Psoas muscle (tissue), 8 donors: ENCODE results near the gene NUP50. TPM values are rescaled to one million over a fixed set of nuclear protein-coding genes. Genes with fewer than 3 reads are reported as not detected.

Source experiments
- ATAC-seq, 4 donors: fragments of 200-7000 bp; cut with Tn5 transposase; one replicate each; pipeline ENCODE4 v1.9.1; 2020; ENCODE audit warnings: moderate library complexity in 3 of 4, mild to moderate bottlenecking in 2 of 4
- DNase-seq, 2 donors: peaks; one replicate each; pipeline ENCODE4 v3.0.0-alpha.2; 2020
- H3K27ac ChIP-seq: fragments of 200-600 bp; one replicate; pipeline ENCODE4 v1.8.0; 2022
- H3K27me3 ChIP-seq, 3 donors: fragments of 200-600 bp in 1 of 3; one replicate each; pipeline versions ENCODE4 v1.6.1 to v1.8.0; 2013 to 2022; ENCODE audit warnings: low read length in 2 of 3, mild to moderate bottlenecking in 2 of 3, moderate library complexity in 1 of 3; ENCODE audit not compliant: insufficient read depth in 3 of 3
- H3K36me3 ChIP-seq, 2 donors: fragments of 200-600 bp in 1 of 2; one replicate each; pipeline versions ENCODE4 v1.6.1 to v1.8.0; 2013 to 2022; ENCODE audit warnings: low read depth in 1 of 2, mild to moderate bottlenecking in 1 of 2, moderate library complexity in 1 of 2; ENCODE audit not compliant: insufficient read depth in 1 of 2
- H3K4me1 ChIP-seq: fragments of 200-600 bp; one replicate; pipeline ENCODE4 v1.8.0; 2022
- H3K4me3 ChIP-seq: fragments of 200-600 bp; one replicate; pipeline ENCODE4 v1.8.0; 2022; ENCODE audit warnings: mild to moderate bottlenecking
- H3K9me3 ChIP-seq: fragments of 200-600 bp; one replicate; pipeline ENCODE4 v1.8.0; 2022
- WGBS, 3 donors: extraction: QIAGEN DNeasy Blood & Tissue Kit; methylation state at CpG; one replicate each; pipeline versions ENCODE4 v1.1.6 to v1.1.7; 2013; 5-methylcytosine and 5-hydroxymethylcytosine counted together
- intact Hi-C, 2 donors: fragments of 100-400 bp; cut with DNase I; formaldehyde crosslinking; loops; one replicate each; pipeline versions ENCODE4 v1.11.0 to v1.14.2; 2022
- polyA plus RNA-seq, 3 donors: library from polyadenylated mRNA; stranded (reverse); fragments of 200-250 nt; gene quantifications; one replicate each; pipeline ENCODE4 v1.2.3, GENCODE V29; 2013
- total RNA-seq, 4 donors: library from RNA; stranded (reverse); fragmentation: NEBNext Ultra II Directional in 2 of 4; extraction: Animal tissue kit (Norgen Biotek cat#: 25700) in 2 of 4; gene quantifications; one replicate each; pipeline versions ENCODE4 v1.2.1 to v1.2.4, GENCODE V29; 2021 to 2023
- TF ChIP-seq, protein P1 (sequence below): fragments of 200-600 bp; IDR thresholded peaks from one replicate; pipeline ENCODE4 v1.8.0; 2022; ENCODE audit warnings: antibody characterized with exemption
- donor health status: healthy with polysubstance abuse.
- donor health status: DM: no; HTN: no; CAD: no; lungs with moderate emphysema.
- donor health status: Bipolar disorder and iron deficiency.
- donor health status: healthy.
- donor health status: DM: yes; HTN: yes; CAD: no.
- donor health status: DM: no; HTN: no; CAD: no.
- donor health status: DM: no; HTN: no; CAD: no.
- donor health status: DM: yes; HTN: yes; CAD: no.

Gene NUP50
- total and polyA plus RNA-seq, 7 donors = 6.1 to 26.6 (median 20.3) TPM

DNA sequence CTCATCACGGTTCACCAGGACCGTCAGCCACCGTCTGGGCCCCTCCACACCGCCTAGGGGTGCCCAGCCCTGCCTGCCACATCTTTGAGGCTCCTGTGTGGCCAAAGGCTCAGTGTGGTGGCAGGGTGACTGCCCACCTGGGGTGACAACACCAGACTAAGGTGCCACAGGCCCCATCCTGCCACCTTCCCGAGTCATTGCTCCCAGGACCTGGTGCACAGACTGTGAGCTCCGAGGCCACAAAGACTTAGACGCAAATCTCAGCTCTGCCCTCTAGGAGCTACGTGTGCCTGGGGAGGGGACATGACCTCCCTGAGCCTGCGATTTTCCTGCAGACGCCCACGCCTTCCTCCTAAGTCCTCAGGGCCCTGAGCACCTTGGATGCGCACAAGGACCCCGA lies 40.5 kb downstream of the NUP50 start:
- Histone ChIP-seq H3K27ac (no peak overlapping the region), H3K36me3 (peaks cover 0 to 59% of the 10 kb centered on the region in 2 donors), H3K9me3 (no peaks in the 10 kb centered on the region), H3K4me3 (no peak overlapping the region), H3K27me3 (no peaks in the 10 kb centered on the region), H3K4me1 (no peaks in the 10 kb centered on the region)
- DNase-seq = peak in 1 of 2 donors; percentile 26
- TF ChIP-seq, protein P1, sequence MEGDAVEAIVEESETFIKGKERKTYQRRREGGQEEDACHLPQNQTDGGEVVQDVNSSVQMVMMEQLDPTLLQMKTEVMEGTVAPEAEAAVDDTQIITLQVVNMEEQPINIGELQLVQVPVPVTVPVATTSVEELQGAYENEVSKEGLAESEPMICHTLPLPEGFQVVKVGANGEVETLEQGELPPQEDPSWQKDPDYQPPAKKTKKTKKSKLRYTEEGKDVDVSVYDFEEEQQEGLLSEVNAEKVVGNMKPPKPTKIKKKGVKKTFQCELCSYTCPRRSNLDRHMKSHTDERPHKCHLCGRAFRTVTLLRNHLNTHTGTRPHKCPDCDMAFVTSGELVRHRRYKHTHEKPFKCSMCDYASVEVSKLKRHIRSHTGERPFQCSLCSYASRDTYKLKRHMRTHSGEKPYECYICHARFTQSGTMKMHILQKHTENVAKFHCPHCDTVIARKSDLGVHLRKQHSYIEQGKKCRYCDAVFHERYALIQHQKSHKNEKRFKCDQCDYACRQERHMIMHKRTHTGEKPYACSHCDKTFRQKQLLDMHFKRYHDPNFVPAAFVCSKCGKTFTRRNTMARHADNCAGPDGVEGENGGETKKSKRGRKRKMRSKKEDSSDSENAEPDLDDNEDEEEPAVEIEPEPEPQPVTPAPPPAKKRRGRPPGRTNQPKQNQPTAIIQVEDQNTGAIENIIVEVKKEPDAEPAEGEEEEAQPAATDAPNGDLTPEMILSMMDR = no peak
- intact Hi-C loops = no loop called here
- 81 to 83% (median 82%) methylated on average over 13 of the region's 13 CpGs for WGBS, 3 donors
- no peak for ATAC-seq

DNA sequence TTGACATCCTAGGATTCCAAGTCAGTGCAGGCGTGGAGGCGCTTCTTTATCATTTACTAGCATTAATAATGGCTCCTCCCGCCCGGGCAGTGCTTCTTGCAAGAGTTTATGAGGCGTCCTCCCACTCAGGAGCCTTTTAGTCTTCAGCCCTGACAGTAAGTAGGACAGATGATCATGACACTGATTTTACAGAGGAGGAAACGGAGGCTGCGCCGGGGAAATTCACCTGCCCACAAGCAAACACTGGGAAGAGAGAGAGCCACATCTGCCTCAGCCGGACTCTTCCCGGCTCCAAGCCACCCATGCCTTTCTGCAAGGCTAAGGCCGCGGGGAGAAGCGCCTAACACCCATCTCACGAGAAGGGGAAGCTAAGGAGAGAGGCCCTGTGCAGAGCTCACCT lies 41.1 kb downstream of the NUP50 start:
- Histone ChIP-seq H3K9me3 (no peaks in the 10 kb centered on the region), H3K4me3 (no peak overlapping the region), H3K27ac (no peak overlapping the region), H3K36me3 (peaks cover 0 to 53% of the 10 kb centered on the region in 2 donors), H3K27me3 (no peaks in the 10 kb centered on the region), H3K4me1 (no peaks in the 10 kb centered on the region)
- WGBS, 3 donors = 89 to 91% (median 91%) methylated on average over 14 of the region's 14 CpGs
- ATAC-seq (no peak), DNase-seq (no peak)
- TF ChIP-seq, protein P1 = no peak
- intact Hi-C loops = no loop called here

DNA sequence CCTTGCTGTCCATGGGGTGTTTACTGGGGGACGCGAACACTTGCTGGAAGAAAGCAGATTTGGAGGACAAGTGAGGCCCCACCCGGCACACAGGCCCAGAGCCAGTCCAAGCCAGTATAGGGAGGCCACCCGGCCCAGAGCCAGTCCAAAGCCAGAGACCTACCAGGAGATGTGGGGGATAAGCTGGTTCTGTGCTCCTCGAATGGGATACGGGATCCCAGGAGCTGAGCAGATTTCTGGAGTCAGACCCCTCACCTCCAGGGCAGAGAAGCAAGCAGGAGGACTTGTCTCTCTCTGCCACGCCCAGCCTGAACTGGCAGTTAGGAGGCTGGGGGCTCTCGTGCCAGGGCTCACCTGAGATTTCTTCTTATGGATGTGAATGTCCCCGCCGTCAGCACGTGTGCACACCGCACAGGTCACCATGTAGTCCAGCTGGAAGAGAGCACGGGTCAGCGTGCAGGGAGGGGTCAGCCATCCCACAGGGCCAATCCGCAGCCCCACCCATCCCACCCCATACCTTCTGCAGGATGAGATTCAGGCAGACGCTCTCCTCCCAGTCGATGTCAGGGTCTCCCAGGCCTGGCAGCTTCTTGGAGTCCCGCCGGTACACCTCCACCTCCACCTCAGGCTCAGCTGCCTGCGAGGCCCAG lies 41.7 kb downstream of the NUP50 start:
- no peak for ATAC-seq
- no peak overlapping the region for H3K4me3 ChIP-seq
- H3K27ac ChIP-seq = no peak overlapping the region
- H3K4me1 ChIP-seq = no peaks in the 10 kb centered on the region
- H3K9me3 ChIP-seq = no peaks in the 10 kb centered on the region
- TF ChIP-seq, protein P1 = no peak
- 89 to 93% (median 89%) methylated on average over 19 to 20 of the region's 20 CpGs for WGBS, 3 donors
- no peaks in the 10 kb centered on the region for H3K27me3 ChIP-seq
- DNase-seq = peak in 1 of 2 donors; percentile 26
- intact Hi-C loops = no loop called here
- H3K36me3 ChIP-seq = peaks cover 0 to 51% of the 10 kb centered on the region in 2 donors

DNA sequence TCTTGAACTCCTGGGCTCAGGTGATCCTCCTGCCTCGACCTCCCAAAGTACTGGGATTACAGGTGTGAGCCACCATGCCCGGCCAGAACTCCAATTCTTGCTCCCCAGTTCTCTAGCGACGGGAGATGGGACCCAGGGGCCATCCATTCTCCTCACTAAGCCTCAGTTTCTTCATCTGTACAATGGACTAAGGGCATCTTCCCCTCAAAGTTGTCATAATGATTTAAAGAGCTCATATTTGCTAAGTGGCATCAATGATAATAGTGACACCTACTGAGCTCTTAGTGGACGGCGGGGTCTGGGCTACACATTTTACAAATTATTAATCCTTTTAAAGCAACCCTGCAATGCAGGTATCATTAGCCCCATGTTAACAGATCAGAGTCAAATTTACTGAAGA lies 42.5 kb downstream of the NUP50 start:
- DNase-seq = no peak
- TF ChIP-seq, protein P1 = no peak

DNA sequence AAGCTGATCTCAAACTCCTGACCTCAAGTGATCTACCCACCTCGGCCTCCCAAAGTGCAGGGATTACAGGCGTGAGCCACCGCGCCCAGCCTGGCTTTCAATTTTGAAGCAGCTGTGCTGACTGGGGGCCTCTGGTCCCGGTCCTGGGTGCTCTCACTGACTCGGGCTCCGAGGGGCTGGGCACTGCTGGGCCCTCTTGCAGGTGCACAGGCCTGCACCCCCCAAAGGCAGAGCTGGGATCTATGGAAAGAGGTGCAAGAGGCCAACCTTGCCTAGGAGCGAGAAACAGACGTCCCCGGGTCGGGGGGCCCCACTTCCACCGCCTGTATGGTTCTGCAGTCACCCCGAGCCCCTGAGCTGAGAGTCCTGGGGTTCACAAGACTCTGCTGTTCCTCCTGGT lies 43.8 kb downstream of the NUP50 start:
- TF ChIP-seq, protein P1 = no peak
- Histone ChIP-seq H3K9me3 (no peaks in the 10 kb centered on the region), H3K4me1 (no peaks in the 10 kb centered on the region), H3K4me3 (no peak overlapping the region), H3K27ac (no peak overlapping the region), H3K27me3 (no peaks in the 10 kb centered on the region), H3K36me3 (peaks cover 0 to 36% of the 10 kb centered on the region in 2 donors)
- intact Hi-C loops = no loop called here
- DNase-seq (peak in 1 of 2 donors; percentile 36), ATAC-seq (no peak)
- WGBS, 3 donors = 95 to 97% (median 95%) methylated on average over 13 of the region's 13 CpGs

More for the DNA sequence above, 42.5 kb downstream of the NUP50 start:
- peaks cover 0 to 43% of the 10 kb centered on the region in 2 donors for H3K36me3 ChIP-seq
- no peaks in the 10 kb centered on the region for H3K9me3 ChIP-seq
- 85 to 98% (median 87%) methylated on average over 6 of the region's 6 CpGs for WGBS, 3 donors
- H3K27me3 ChIP-seq = no peaks in the 10 kb centered on the region
- H3K4me3 ChIP-seq = no peak overlapping the region
- intact Hi-C loops = no loop called here
- H3K27ac ChIP-seq = no peak overlapping the region
- ATAC-seq = no peak
- H3K4me1 ChIP-seq = no peaks in the 10 kb centered on the region
